Left colon (tissue), 2 donors: ENCODE results near the gene CRELD2. TPM values are rescaled to one million over a fixed set of nuclear protein-coding genes. Genes with fewer than 3 reads are reported as not detected.

ENCODE experiments used
- ATAC-seq: fragments of 200-7000 bp; cut with Tn5 transposase; one replicate; pipeline ENCODE4 v1.9.1; 2020; ENCODE audit warnings: mild to moderate bottlenecking, moderate library complexity
- DNase-seq, 2 donors: peaks; one replicate each; pipeline ENCODE4 v3.0.0-alpha.2; 2020
- intact Hi-C, 2 donors: fragments of 100-400 bp; cut with DNase I in 1 of 2; cut with micrococcal nuclease in 1 of 2; formaldehyde crosslinking; loops; one replicate each; pipeline versions ENCODE4 v1.11.2 to v1.14.0; 2022; cut with DNase I, micrococcal nuclease
- total RNA-seq, 2 donors: library from RNA; stranded (reverse); fragmentation: NEBNext Ultra II Directional; extraction: Animal tissue kit (Norgen Biotek cat#: 25700); gene quantifications; one replicate each; pipeline ENCODE4 v1.2.1, GENCODE V29; 2021
- donor health status: DM: no; HTN: no; CAD: no.
- donor health status: DM: yes; HTN: yes; CAD: no.

The CRELD2 gene
- total RNA-seq, 2 donors from 2014 or later = 36.7 to 53.8 TPM

DNA sequence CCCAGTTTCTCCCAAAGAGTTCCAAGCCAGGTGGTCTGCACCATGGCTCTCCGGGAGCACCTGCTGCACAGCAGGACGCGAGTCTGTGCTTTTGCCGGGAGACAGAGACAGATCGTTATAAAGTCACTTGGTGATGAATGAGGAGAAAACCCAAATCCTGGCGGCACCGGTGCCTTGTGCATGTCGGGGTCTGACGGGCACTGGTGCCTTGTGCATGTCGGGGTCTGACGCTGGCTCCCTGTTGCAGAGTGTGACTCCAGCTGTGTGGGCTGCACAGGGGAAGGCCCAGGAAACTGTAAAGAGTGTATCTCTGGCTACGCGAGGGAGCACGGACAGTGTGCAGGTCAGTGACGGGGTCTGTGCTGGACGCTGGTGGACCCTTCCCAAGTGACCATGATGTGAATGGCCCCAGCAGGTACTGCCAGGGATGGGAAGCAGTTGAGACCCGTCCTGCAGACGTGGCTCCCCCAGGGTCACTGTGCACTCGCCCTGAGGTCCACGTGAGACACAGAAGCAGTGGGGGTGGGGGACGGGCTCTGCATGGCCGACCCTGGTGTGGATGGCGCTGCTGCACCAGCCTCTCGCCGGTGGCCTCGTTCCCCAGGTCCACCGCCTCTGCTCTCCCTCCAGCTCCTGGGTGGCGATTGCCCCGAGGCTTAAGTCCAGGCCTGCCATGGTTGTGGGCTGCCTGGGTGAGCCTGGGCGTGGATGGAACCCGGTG, 5.8 kb downstream of the CRELD2 start:
- intact Hi-C loops = loop anchor here (10.0 kb wide), 2 partner anchors 61 to 111 kb away; no protein-coding TSS in a partner anchor
- no peak for DNase-seq
- no peak for ATAC-seq

DNA sequence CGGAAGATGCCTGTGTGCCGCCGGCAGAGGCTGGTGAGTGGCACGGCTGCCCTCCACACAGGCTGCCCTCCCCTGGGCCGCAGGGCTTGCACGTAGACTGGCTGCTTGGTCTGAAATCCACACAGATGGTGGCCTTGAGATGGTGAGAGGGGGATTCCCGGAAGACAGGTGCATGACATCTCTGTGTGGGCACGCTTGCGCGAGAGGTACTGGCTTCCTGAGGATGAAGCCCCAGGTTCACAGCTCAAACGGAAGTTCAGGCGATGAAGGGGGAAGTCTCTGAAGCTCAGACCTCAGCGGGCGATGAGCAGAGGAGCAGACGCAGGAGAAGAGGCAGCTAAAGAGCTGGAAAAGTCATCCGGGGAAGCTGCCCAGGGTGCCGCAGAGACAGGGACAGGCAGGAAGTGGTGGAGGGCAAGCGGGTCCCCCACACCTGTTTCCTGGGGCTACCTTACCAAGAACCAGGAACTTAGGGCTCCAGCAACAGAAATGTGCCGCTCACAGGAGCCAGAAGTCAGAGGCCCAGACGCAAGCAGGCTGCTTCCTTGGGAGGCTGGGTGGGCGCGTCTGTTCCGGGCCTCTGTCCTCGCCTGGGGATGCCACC, 7.2 kb downstream of the CRELD2 start:
- peak in 1 of 2 donors; percentile 38 for DNase-seq
- intact Hi-C loops = loop anchor here (5.0 to 10.0 kb wide), 3 partner anchors 59 to 109 kb away; no protein-coding TSS in a partner anchor
- no peak for ATAC-seq

DNA sequence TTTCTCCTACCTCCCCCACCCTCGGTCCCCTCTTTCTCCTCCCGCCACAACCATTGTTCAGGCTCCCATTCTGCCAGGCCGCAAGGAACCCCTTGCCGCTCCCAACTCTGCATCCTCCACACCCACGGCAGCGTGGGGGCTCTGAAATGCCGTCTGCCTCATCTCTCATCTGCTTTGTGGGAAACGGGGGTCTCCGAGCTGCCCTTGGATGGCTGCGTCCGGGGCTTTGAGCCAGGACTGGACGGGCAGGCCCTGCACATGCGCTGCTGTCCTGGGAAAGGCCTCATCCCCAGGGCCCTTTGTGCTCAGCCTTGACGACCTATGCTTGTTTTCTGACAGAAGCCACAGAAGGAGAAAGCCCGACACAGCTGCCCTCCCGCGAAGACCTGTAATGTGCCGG, 8.5 kb downstream of the CRELD2 start:
- ATAC-seq (no peak), DNase-seq (no peak)
- intact Hi-C loops = loop anchor here (5.0 to 10.0 kb wide), 3 partner anchors 58 to 108 kb away; no protein-coding TSS in a partner anchor

DNA sequence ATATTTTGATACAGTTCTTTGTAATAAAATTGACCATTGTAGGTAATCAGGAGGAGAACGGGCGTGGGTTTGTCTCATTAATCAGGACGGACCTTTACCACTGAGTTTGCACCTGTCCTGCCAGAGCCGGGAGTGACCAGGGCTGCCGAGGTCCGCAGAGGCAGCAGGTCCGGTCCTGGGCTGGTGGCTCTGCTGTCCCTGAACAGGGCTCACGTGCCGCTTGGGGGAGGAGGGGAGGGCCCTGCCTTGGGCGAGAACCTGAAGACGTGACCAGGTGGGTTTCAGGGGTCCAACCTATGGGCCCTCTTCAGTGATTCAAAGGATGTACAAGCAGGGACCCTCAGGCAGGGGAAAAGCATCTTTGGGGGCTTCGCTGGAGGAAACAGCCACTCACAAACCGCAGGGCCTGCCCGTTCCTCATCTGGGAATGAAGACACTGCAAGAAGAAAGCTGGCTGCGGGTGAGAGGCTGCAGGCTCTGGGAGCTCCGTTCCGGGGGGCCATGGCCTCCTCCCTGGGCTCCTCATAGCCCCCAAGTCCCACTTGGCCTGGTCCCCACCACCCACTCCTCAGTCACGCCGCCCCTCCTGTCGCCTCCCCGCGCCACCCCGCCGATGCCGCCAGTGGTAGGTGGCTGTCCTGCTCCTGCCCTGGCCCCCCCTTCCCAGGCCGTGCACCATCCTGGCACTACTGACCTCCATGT, 9.2 kb downstream of the CRELD2 start:
- DNase-seq (no peak), ATAC-seq (no peak)
- intact Hi-C loops = loop anchor here (5.0 to 10.0 kb wide), 3 partner anchors 57 to 107 kb away; no protein-coding TSS in a partner anchor

DNA sequence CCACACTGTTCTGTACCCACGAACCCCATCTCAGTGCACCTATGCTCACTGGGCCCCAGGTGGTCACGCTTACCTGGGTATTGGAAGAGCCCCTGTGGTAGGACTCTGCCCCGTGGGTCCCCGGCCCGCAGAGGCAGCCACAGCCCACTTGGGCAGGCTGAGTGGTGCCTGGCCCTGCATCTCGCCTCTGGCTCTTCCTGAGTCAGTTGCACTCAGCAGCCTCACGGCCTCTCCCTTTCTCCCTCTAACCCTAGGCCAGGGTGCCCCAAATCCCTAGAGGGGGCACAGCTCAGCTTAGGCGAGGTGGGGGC, 9.7 kb downstream of the CRELD2 start:
- intact Hi-C loops = loop anchor here (5.0 to 10.0 kb wide), 3 partner anchors 57 to 107 kb away; no protein-coding TSS in a partner anchor
- no peak for ATAC-seq
- no peak for DNase-seq

DNA sequence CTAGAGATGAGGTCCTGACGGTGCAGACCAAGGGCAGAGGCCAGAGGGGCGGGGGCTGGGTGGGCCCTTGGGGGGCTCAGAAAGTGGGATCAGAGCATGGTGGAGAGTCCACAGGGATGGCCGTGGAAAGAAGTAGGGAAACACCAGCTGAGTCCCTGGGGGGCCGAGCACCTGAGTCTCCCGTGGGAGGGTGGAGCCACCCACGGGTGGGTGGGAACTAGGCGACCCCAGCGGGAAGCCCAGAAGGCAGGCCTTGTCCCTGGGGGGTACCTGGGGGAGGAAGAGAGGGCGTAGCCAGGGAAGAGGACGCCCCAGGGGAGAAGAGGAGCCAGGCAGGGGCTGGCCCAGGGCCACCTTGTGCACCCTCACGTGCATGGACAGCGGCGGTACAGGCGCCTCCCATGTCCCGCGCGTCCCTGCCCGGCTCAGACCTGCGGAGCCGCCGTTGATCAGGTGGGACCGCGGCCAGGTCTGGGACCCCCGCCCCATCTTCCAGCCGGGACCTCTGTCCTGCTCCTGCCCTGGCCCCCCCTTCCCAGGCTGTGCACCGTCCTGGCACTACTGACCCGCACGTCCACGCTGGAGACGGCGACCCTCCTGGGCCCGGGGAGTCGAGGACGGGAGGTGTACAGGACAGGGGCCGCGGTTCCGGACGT, 10.2 kb downstream of the CRELD2 start:
- intact Hi-C loops = loop anchor here (5.0 to 10.0 kb wide), 3 partner anchors 56 to 106 kb away; no protein-coding TSS in a partner anchor
- DNase-seq (no peak), ATAC-seq (no peak)

DNA sequence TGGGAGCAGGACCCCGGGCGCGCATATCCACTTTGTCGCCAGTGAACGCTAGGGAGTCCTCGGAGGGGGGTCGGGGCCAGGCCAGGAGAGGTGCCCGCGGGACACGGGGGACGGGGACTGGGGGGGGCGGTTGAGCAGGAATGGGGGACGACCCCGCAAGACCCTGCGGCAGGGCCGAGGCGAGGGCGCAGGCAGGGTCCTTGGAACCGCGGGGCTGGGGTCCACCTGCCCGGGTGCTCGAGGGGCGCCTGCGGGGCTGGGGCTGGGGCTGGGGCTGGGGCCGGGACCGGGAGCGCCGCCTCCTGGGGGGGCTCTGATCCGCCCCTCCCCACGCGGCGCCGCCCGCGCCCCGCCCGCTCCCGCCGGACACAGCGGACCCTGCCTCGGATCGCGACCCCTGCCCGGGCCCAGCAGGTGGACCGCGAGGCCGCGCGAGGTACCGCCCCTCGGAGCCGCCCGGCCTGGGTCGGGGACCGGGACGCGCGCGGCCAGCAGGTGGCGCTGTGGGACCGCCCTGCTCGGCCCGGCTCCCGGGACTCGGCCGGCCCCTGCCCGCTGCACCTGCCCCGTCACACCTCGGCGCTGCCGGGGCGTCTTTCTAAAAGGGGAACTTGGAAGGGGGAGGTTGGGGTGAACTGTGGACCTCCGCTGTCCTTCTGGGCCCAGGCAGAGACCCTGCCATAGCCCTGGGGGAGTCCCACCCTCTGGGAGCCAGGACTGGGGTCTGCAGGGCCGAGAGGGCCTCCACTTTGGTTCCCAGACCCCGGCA, 11.0 kb downstream of the CRELD2 start:
- intact Hi-C loops = loop anchor here (5.0 to 10.0 kb wide), 3 partner anchors 55 to 105 kb away; no protein-coding TSS in a partner anchor
- DNase-seq (peak; percentile 51 to 78), ATAC-seq (peak; percentile 65)

DNA sequence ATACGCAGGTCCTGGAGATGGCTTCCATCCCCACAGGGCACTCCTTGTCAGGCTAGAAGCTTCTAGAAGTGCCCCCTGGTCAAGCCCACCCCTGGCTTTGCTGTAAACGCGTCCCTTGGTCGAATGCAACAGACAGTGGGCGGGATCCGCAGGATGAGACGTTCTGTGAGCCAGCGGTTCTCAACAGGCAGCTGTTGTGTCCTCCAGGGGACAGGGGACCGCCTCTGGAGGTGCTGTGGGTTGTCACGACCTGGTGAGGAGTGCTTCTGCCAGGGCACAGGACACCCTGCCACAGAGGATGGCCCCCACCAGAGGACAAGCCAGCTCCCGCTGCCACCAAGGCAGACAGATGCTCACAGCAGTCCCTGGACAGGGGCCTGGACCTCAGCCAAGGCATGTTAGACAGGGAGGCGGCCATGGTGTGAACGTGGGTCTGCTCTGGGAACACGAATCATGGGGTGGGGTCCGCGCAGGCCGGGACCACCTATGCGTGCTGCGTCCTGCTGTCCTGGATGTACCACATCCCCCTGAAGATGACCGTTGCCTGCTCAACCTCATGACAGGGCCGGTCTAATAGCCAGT, 11.7 kb downstream of the CRELD2 start:
- intact Hi-C loops = loop anchor here (5.0 to 10.0 kb wide), 3 partner anchors 55 to 105 kb away; no protein-coding TSS in a partner anchor
- DNase-seq = peak; percentile 36 to 49
- no peak for ATAC-seq

DNA sequence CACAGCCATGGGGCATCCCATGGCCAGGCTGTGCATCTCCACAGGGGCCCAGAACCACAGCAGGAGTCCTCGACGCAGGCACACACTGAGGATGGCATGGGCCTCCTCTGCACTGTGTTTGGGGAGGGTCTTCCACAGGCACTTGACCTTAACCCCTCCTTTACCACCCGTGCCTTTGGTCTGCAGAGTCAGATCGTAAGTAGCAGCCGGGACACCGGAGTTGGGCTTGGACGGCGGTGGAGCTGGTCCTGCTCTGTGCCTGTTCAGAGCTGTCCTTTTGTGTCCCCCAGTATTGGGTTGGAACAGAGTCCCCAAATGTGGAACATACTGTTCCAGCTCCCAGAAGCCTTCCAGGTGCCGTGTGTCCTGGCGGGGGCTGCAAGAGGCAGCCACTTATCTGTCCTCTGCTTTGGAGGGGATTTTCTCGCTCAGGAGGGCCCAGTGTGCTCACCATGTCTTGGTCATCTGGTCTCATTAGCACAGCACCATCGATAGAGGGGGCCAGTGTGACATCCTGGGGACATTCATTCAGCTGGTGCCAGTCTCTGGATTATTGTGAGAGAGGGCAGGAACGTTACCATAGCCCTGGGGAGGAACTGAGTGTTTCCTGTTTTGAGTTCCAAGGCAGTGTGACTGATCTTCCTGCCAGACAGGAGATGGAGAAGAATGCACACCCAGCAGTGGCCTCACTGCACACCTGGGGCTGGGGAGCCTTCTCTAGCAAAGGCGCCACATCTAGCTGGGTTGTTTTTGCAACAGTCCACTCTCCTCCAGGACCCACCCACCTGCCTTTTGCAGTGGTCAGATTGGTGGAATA, 12.4 kb downstream of the CRELD2 start:
- DNase-seq = peak; percentile 81 to 85
- intact Hi-C loops = no loop called here
- peak; percentile 68 for ATAC-seq

DNA sequence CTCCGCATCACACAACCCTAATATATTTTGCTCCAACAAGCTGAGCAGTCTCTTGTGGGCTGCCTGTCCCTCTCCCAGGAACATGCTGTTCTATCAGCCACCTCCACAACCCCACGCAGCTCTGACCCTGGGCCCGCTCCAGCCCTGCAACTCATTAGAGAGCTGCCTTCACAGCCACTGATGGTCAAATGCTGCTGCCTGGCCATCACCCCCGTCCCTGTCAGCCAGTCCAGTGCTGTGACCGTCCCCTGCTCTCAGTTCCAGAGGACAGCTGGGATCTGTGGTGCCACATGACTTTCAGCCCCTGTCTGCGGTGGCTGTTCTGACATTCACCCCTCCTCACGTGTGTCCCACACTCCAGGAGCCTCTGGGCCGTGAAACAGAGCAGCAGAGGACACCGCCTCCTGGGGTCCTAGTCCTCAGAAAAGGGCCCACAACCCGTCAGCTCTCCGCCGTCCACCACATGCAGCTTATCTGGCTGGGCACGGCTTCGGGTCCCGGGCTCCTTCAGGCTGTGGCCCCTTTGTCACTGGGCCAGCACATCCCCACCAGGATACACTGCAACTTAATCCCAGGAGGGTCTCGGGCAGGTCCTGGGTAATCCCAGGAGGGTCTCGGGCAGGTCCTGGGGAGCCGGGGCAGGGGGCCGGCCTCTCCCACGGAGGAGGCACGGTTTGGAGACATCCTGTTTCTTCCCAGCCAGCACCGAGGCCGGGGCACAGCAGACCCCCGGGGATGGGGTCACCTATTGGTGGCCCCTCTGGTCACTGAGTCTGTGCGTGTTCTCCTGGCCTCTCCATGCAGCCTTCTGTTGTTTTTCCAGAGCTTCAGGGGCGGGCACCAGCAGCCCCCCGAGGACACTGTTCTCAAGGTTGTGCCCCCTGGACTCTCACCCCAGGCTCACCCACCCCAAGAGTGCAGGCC, 15.1 kb downstream of the CRELD2 start:
- DNase-seq (peak; percentile 24 to 44), ATAC-seq (no peak)
- intact Hi-C loops = no loop called here

DNA sequence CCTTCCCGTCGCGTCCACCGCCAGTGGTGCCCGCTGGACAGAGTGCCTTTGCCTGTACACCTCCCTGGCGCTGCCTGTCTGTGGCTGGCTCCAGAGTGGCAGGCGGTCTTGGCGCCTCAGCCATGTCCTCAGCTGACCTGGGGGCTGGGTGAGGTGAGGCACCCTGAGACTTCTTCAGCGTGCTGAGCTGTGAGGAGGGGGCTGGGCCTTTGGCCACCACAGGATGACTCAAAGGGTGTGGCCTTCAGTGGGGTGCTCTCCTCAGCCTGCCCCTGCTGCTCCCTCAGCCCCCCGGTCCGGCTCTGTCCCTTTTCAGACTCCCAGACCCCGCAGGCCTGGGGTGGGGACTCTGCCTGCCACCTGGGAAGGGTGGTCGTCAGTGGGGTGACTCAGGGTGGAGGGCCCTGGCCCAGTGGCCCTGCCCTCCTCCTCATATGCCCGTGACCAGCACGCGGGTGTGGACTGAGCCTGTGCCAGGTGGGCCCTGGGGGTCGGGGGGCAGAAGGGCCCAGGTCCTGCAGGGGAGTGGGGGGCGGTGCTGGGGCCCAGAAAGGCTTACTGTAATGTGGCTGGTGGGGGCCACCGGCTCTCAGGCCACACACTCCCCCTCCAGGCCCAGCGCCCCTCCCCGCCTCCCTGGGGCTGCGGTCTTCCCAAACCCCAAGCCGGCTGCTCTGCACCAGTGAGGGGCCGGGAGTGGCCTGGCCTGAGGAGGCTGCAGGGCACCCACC, 15.9 kb downstream of the CRELD2 start:
- DNase-seq = peak; percentile 56 to 75
- intact Hi-C loops = no loop called here
- peak; percentile 3 for ATAC-seq

DNA sequence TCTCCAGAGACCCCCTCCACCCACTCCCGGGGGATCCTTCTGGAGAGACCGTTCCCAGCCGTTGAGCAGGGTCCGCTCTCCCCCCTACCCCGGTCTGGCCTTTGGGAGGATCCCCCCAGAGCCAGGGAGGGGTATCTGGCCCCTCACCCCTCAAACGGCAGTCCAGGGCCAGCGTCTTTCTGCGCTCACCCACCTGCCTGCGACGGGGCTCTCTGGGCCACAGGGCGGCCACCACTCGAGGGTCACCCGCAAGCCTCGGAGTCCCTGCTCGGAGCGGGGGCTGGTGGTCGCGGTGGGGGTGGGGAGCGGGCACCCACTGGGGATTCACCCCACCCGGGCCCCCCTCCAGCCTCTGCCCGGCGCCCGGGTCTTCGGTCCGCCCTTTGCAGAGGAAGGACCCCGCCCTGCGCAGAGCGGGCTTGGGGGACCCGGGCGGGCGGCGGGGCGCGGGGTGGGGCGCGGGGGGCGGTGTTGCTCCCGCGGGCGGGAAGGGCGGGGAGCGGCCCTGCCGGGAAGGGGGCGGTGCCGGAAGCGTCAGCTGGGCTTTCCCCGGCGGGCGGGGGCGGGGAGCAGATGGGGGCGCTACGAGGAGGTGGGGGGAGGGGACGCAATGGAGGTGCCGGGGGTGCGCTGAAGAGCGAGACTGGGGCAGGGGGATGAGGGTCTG, 16.6 kb downstream of the CRELD2 start:
- ATAC-seq = peak; percentile 54
- DNase-seq = peak; percentile 91
- intact Hi-C loops = no loop called here

DNA sequence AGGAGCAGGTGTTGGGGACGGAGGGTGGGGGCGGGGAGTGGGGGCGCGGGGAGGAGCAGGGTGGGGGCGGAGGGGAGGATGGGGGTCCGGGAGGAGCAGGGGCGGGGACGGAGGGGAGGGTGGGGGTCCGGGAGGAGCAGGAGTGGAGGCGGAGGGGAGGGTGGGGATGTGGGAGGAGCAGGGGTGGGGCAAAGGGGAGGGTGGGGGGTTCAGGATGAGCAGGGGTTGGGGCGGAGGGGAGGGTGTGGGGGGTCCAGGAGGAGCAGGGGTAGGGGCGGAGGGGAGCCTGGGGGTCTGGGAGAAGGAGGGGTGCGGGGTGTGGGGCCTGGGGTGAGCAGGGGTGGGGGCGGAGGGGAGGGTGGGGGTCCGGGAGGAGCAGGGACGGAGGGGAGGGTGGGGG, 17.1 kb downstream of the CRELD2 start:
- DNase-seq (no peak), ATAC-seq (no peak)
- intact Hi-C loops = no loop called here

DNA sequence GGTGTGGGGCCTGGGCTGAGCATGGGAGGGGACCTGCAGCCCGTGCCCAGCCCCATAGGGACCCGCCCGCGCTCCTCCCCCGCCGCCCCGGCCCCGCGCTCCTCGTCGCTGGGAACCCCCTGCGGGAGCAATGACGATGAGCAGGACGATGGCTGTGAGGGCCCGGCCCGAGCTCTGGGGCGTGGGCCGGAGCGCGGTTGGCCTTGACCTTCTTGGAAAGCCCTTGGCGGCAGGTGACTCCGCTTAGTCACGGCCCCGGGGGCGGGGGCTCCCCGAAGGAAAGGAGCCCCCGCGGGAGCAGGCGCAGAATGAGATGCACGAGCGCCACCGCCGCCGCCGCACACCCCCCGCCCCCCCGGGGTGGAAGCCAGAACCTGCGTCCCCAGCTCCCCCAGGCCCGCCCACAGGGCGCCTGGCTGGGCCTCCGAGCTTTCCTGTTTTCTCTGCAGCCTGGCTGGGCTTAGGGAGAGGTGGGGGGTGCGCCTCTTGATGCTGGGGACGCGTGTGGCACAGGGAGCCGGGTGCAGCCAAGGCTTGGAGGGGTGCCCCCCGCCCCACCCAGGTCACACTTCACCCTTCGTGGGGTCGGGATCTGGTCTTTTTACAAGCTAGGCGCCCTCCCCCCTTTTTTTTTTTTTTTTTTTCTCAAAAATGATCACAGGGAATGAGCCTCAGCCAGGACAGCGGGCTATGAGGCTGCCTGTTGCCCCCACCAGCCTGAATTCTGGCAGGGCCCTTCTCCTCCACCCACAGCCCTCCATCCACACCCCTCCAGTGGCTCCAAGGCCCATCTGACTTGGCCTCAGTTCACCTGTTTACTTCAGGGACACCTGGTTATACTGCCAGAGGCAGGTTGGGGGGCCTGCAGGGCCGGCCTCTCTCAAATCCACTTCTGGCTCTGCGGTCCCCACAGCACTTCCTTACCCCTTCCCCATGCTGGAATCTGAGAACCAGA, 17.9 kb downstream of the CRELD2 start:
- intact Hi-C loops = no loop called here
- peak; percentile 73 for ATAC-seq
- DNase-seq = peak; percentile 87 to 94
